ENCODE results near the gene COL6A5. TPM values are rescaled to one million over a fixed set of nuclear protein-coding genes. Genes with fewer than 3 reads are reported as not detected.

Gene COL6A5
- total RNA-seq, 1 experiment from 2014 or later = 0.04 TPM

DNA sequence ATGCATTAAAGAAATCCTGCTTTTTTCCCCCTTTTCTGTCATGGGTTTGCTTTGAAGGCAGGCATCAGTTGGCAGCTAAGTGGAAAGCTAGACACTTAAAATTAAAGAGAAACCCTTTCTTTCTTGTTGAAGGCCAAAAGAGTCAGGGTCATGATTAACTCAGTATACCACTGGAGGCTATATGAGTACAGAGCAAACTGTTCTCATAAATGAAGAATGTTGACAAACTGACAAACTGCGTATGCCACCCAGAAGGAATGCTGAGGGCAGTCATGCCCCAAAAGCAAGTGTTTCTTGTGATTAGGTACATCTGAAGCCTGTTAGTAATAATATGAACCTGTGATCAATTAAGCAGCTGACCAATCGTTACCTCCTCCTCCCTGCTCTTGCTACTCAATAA, 127.9 kb downstream of the COL6A5 start:
- WGBS (ENCODE audit: extremely low coverage, insufficient read length, low lambda C conversion rate) = no CpG with 5 or more reads among the region's 2 CpGs
- H3K27ac Mint-ChIP-seq = no peak overlapping the region

More for the DNA sequence above, 127.9 kb downstream of the COL6A5 start:
- Histone ChIP-seq H4K5ac (ENCODE audit: insufficient read length, low read depth, low read length) (no peak overlapping the region), H3K9me3 (ENCODE audit: control insufficient read depth, low read depth, low read length) (no peaks in the 10 kb centered on the region), H3K27ac (ENCODE audit: insufficient read length, low read depth, low read length) (no peak overlapping the region), H2AK5ac (ENCODE audit: insufficient read length, low read length) (no peak overlapping the region), H2BK20ac (ENCODE audit: low read depth, low read length, poor library complexity, severe bottlenecking) (no peak overlapping the region), H3K79me2 (ENCODE audit: insufficient read depth, low read length) (no peaks in the 10 kb centered on the region), H3K4ac (ENCODE audit: low read depth, low read length) (no peak overlapping the region), H2BK15ac (ENCODE audit: low read depth, low read length) (no peak overlapping the region), H2BK120ac (ENCODE audit: low read depth, low read length, poor library complexity, severe bottlenecking) (no peak overlapping the region), H4K91ac (ENCODE audit: insufficient read length, low read depth, low read length) (no peak overlapping the region), H3K14ac (ENCODE audit: insufficient read depth, low read length) (no peak overlapping the region), H3K27me3 (ENCODE audit: insufficient read depth, low read length) (no peaks in the 10 kb centered on the region), H3K56ac (ENCODE audit: insufficient read length, low read depth, low read length) (no peak overlapping the region), H3K4me1 (ENCODE audit: insufficient read depth, low read length) (no peaks in the 10 kb centered on the region), H3K23me2 (ENCODE audit: insufficient read length, low read depth, low read length, poor library complexity, severe bottlenecking) (no peaks in the 10 kb centered on the region), H2AFZ (ENCODE audit: low read length) (no peak overlapping the region), H2BK5ac (ENCODE audit: insufficient read length, low read length) (no peak overlapping the region), H2BK12ac (ENCODE audit: insufficient read length, low read depth, low read length) (no peak overlapping the region), H3K4me2 (ENCODE audit: insufficient read depth, insufficient read length, low read length) (no peak overlapping the region), H4K20me1 (ENCODE audit: control insufficient read depth, insufficient read depth, insufficient read length) (no peaks in the 10 kb centered on the region), H3T11ph (ENCODE audit: low read length) (no peak overlapping the region), H3K18ac (ENCODE audit: insufficient read length, low read depth, low read length) (no peak overlapping the region), H3K79me1 (ENCODE audit: insufficient read depth, low read depth, low read length, poor library complexity, severe bottlenecking) (no peaks in the 10 kb centered on the region), H4K8ac (replicated peaks; ENCODE audit: insufficient read length, low read depth, low read length) (no peak overlapping the region), H3K23ac (ENCODE audit: insufficient read length, low read depth, low read length) (no peak overlapping the region), H3K9ac (ENCODE audit: extremely low read depth, insufficient read length, low read length) (no peak overlapping the region)
- DNase-seq = no peak
- TF ChIP-seq, protein P1, sequence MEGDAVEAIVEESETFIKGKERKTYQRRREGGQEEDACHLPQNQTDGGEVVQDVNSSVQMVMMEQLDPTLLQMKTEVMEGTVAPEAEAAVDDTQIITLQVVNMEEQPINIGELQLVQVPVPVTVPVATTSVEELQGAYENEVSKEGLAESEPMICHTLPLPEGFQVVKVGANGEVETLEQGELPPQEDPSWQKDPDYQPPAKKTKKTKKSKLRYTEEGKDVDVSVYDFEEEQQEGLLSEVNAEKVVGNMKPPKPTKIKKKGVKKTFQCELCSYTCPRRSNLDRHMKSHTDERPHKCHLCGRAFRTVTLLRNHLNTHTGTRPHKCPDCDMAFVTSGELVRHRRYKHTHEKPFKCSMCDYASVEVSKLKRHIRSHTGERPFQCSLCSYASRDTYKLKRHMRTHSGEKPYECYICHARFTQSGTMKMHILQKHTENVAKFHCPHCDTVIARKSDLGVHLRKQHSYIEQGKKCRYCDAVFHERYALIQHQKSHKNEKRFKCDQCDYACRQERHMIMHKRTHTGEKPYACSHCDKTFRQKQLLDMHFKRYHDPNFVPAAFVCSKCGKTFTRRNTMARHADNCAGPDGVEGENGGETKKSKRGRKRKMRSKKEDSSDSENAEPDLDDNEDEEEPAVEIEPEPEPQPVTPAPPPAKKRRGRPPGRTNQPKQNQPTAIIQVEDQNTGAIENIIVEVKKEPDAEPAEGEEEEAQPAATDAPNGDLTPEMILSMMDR (conservative IDR thresholded peaks at IDR 0.05) = no peak
- H3K27me3 Mint-ChIP-seq (ENCODE audit: low read depth) = peaks cover 7% of the 10 kb centered on the region
- H3K36me3 Mint-ChIP-seq (ENCODE audit: insufficient read depth in 1 of 3, low read depth in 3 of 3) = no peaks in the 10 kb centered on the region
- H3K9me3 Mint-ChIP-seq = peaks cover 2 to 5% of the 10 kb centered on the region in 2 experiments; a peak in 4 of 5 replicates
- H3K4me3 Mint-ChIP-seq = no peak overlapping the region
- no peaks in the 10 kb centered on the region for H3K4me1 Mint-ChIP-seq
